HG02973 (cell line): Measurements from ENCODE around the gene MARCHF2.

ENCODE experiments used
- ATAC-seq: cut with Tn5 transposase; IDR thresholded peaks from one replicate; pipeline ENCODE4 v1.9.1; 2021; ENCODE audit warnings: moderate library complexity; ENCODE audit not compliant: unreplicated experiment

Gene MARCHF2

DNA sequence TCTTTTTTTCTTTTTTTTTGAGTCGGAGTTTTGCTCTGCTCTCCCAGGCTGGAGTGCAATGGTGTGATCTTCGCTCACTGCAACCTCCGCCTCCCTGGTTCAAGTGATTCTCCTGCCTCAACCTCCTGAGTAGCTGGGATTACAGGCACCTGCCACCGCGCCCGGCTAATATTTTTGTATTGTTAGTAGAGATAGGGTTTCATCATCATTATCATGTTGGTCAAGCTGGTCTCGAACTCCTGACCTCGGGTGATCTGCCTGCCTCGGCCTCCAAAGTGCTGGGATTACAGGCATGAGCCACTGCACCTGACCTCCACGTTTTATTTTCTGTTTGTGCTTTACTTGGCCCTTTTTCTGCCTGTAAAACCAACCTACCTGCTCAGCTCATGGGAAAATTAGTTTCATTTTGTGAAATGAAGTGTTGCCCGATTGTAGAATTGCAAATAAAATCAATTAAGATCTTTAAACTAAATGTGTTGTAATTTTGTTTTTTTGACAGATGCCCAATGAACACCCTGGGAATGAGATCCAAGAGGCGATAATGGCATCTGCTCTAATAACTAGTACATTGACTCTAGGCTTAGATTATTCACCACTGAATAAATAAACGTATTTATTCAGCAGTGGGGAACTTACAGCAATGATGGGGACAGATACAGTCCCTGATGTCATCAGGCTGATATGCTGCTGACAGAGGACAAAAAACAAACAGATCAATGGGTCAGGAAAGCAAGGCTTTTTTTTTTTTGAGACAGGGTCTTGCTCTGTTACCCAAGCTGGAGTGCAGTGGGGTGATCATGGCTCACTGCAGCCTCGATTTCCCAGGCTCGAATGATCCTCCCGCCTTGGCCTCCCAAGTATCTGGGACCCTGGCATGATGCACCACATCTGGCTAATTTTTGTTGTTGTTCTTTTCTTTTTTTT is 25.2 kb upstream of the MARCHF2 start:
- no peak for ATAC-seq

DNA sequence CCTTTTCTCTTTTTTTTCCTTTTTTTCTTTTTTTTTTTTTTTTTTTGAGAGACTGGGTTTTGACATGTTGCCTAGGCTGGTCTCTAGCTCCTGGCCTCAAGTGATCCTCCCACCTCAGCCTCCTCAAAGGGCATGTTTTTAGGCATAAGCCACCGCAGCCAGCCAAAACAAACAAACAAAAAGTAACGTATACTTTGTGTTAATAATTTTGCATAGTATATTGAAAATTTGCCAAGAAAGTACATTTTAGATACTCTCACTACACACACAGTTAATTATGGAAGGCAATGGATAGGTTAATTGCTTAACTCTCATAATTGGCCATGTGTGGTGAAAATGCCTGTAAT is 24.5 kb upstream of the MARCHF2 start:
- no peak for ATAC-seq

DNA sequence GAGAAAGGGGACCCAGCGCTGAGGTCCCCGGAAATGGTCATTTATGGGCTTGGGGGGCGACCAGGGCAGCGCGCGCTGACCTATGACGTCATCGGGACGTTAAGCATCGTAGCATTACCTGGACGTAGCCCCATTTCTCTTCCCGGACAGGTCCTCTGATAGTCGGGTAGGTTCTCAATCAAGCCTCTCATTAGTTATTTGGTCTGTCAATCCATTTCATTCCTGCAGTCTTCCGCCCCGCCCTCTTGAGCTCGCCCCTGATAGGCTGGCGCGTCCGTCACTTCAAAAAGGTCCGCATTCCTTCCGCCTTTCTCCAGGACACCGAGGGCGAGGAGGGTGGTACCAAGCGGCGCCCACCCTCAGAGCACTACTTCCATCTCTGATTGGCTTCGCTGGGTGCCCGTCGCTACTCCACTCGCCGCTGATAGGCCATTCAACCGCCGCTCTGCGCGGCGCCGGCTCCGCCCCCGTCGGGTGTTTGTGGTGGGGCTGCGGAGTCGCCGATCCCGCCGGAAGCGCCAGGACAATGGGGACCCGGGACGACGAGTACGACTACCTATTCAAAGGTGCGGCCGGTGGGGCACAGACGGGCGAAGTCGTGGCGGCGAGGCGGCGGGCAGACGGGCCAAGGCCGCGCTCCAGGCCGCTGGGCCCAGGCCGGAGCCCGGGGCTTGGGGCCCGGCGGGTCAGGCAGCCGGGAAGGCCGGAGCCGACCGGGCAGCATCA is 23.1 kb upstream of the MARCHF2 start, which contains the start of gene RAB11B:
RAB11B (plus strand) TSS at position 470 of the 726 bp plus-strand sequence; CDS start at position 527, 57 bp downstream.
- peak; percentile 89 for ATAC-seq

DNA sequence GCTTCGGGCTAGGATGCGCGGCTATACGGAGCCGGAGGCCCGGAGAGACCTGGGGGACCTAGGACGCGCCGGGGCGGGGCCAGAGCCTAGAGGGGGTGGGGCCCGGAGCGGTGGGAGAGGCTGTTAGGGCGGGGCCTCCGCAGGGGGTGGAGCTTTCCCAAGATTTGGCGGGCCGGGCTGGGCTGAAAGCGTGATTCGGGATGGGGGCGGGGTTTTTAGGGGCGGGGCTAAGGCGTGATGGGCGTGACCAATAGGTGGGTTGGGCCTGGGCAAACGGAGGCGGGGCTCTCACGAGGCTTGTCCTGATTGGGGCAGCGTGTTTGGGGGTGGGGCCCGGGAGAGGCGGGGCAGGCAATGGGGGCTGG is 22.5 kb upstream of the MARCHF2 start:
- ATAC-seq: peak; percentile 30

DNA sequence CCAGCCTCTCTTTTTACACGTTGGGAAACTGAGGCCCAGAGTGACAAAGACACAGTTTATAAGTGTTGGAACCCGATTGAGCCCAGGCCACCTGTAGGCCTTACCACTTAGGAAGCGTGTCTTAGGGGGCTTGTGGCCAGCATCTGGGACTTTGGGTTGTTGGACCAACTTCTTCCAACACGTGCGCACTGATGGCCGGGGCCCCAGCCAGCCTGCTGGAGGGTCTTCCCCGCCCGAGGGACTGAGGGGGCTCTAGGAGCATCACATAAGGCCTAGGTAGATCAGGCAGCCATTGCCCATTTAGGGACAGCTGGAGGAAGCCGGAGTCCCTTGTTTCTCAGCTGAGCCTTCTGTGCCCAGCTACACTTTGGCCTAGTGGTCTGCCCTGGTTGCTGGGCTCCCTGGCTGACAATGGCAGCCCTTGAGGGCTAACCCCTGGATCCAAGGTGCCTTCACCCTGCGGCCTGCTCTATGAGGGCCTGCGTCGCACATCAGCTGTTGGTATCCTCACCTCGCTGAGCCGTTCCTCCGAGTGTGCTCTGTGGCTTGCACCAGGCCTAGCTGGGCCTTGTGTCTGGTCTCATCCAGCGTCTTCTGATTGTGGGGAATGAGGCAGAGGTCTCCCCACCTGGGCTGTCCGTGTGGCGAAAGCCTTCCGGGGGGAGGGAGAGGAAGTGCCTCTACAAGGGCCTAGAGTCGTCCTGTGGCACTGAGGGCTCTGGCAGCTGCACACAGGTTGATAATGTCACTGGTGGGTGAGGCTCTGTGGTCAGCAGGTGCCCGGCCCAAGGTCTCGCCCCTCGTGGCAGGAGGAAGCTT is 21.7 kb upstream of the MARCHF2 start:
- ATAC-seq: no peak

DNA sequence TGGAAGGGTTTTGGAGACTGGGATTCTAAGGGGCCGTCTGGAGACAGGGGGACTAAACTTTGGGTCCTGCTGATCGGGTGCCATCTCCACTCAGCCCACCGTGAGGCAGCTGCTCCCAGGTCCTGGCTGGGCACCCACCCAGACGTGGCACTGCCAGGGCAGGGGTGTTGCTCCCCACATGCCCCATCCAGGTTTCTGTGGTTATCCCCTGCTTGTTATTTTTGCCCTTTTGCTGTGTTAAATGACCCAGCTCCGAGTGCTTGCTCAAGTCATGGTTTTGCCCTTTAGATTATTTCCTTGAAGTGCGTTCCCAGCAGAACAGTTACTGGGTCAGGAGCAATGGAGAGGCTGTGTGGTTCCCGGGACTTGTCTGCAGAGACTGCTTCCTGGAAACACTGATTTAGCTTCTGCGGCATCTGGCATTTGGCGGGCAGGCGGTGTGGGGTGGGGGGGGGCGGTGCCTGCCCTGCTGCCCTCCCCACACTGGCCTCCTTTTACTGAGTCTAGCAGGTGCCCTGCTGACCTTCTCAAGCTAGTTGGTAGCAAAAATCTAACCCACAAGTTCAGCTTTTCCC is 21.0 kb upstream of the MARCHF2 start:
- no peak for ATAC-seq

DNA sequence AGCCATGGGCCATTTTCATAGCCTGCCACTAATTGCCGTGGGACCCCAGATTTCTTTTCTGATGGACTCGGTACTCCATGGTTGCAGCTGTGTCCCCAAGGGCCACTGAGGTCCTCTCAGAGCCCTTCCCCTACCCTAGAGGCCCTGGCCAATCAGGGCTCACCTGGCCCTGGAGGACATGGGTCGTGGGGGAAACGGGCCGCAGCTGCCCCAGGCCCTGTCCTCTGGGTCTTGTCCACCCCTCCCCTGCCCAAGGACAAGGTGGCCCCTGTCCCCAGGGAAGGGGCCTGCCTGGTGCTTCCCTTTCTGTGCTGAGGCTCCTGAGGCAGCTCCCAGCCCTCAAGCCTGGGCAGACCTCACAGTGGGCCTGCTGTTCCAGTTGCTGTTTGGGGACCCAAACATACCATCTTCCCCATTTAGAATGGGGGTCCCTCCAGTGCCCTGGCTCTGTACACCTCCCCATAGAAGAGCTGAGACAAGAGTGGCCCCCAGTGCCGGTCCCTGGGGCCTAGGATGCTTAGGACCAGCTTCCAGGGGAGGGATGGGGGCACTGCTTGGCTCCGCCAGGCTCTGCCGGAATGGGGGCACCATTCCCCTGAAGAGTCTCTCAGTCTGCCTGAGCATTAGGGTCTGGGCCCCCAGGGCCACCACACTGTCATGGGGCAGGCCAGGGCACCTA is 19.8 kb upstream of the MARCHF2 start:
- ATAC-seq: no peak

DNA sequence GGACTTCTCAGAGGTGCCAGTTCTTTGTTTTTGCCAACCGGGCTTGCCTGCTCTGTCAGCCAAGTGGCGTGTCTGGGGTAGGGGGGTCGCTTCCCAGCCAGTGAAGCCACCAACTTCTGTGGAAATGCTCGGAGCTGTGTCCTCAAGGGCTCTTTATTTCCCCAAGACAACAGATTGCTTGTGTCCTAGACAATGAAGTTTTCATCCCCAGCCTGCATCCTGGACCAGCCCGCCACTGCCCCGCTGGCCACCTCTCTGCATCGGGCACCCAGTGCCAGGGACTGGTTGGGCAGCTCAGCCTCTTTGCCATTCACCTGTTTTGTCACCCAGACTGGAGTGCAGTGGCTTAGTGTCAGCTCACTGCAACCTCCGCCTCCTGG is 19.2 kb upstream of the MARCHF2 start:
- ATAC-seq: no peak

DNA sequence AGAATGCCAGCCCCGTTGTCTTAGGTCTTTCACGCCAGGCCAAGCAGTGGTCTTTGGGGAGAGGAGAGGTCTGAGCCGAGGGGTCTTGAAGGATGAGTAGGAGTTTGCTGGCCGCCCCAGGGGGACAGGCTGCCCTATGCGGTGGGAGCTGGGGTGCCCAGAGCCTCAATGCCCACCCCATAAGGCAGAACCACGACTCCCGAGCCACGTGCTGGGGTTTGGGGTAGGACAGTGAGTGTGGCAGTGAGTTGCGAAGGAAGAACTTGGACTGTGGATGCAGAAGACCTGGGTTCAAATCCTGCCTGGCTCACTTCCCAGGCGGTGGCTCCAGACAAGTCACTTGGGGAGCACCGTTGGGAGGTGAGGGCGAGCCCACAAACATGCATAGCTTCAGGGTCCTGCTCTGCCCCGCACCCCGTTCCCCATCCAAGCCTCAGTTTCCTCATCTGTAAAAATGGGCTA is 17.5 kb upstream of the MARCHF2 start:
- ATAC-seq: no peak

DNA sequence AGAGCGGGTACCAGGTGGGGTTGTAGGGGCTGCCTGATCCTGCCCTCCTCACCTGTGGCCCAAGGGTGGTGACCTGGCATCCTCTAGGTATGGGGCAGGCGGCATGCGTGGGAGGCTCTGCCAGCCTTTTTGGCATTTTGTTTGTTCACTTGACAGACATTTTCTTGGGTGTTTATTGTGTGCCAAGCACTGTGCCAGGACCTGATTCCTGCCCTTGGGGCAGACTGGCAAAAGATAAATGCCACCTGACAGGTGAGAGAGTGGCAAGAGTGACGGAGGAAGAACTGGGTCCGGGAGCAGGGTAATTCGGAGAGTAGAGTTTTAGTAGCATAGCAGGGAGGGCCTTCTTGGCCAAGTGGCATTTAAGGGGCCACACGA is 16.9 kb upstream of the MARCHF2 start:
- ATAC-seq: no peak

DNA sequence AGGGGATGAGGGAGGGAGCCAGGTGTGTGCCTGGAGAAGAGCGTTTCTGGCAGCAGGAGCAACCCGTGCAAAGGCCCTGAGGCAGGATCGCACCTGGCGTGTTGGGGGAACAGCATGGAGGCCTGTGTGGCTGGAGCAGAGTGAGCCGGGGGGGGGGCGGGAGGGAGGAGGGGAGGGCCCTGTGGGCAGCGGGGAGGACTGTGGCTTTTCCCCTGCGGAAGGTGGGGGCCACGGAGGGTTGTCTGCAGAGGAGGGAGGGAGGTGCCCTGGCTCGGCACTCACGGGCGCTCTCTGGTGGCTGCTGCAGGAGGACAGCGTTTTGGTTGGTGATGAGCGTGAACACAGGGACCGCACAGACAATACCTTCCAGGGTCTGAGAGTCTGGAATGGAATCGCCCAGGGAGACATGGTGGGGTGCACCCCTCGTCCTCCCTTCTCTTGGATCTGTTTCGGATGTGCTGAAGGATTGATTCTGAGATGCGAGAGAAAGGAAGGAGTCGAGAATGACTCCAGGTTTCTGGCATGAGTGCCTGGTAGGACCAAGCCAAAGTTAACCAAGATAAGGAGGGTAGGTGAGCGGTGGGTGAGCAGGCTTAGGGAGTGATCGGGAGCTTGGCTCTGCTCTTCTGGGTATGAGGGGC is 16.4 kb upstream of the MARCHF2 start:
- no peak for ATAC-seq

DNA sequence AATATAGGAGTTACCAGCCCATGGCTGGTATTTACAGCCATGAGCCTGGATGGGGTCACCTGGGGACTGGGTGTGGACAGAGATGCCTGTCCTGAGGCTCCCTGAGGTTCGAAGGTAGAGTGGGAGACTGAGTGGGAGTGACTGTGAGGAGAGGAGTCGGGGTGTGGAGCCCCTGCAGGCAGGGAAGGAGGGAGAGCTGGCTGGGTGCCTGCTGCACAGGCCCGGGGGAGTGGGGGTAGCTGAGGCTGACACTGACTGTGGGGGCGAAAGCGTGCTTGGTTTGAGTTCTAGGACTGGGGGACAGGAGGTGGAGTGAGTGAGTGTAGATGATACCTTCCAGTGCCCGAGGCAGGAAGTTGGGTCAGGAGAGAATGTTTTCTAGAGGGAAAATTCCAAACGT is 15.8 kb upstream of the MARCHF2 start:
- no peak for ATAC-seq

DNA sequence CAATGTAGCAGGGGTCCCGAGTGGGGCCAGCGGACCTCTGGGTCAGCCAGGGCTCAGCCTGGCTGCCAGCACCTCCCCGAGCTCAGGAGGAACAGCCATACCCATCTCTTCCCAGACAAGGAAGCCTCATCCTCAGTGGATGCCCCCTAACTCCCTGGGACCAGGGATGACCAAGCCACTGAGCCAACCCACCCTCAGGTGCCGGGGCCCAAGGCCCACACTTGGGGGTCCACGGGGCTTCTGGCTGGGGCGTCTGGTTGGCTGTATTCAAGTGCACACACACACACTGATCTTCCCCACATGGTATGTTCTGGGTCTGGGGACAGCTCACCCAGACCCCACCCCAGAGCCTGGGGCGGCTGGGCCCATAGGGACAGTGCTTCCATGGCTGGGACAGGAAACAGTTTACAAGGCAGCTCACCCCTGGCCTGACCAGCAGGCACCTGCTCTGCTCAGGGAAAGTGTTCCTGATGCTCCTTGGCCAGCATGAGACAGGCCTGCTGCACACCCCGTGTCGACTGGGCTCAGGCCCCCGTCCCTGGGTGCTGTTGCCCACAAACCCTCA is 15.3 kb upstream of the MARCHF2 start:
- ATAC-seq: no peak

DNA sequence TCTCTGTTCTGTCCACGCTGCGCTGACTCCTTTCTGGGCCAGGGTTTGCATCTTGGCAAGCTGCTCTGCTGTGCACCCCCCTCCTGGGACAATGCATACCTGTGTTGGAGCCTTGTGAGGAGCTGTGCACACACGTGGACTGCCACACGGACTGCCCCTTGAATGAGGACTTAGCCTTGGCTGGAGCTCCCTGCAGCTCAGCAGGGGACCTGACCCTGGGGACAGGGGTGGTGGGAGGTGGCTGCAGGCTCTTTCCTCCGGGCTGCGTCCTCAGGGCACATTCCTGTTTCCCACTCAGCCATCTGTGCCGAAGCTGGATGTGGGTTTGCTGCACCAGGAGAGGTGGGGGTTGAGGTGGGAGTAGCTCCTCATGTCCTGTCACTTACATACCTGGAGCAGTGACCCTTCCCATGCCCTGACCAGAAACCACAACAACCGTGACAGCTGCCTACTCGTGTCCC is 14.8 kb upstream of the MARCHF2 start:
- no peak for ATAC-seq

DNA sequence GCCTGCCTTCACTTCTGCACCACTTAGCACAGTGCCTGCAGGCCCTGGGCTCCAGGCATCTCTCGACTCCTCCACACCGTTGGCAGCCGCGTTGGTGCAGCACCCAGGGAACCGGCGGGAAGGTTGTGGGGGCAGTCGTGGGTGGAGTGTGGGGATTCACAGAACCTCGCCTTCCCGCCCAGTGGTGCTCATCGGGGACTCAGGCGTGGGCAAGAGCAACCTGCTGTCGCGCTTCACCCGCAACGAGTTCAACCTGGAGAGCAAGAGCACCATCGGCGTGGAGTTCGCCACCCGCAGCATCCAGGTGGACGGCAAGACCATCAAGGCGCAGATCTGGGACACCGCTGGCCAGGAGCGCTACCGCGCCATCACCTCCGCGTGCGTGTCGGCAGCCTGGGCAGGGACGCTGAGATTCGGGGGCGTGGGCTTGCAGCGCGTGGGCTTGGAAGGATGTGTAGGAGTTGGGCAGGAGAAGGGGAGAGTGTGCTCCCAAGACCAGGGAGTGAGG is 13.4 kb upstream of the MARCHF2 start:
- no peak for ATAC-seq

DNA sequence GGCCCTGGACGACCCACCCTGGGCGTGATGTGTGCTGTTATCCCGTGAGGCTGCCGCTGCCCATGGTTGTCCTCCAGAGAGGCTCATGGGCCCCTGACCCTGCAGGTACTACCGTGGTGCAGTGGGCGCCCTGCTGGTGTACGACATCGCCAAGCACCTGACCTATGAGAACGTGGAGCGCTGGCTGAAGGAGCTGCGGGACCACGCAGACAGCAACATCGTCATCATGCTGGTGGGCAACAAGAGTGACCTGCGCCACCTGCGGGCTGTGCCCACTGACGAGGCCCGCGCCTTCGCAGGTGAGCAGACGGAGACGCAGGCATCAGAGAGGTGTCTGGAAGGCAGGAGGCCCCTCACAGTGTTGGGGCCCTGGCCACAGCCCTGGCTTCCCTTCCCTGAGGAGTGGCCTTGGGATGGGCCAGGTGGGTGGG is 11.1 kb upstream of the MARCHF2 start:
- ATAC-seq: no peak

DNA sequence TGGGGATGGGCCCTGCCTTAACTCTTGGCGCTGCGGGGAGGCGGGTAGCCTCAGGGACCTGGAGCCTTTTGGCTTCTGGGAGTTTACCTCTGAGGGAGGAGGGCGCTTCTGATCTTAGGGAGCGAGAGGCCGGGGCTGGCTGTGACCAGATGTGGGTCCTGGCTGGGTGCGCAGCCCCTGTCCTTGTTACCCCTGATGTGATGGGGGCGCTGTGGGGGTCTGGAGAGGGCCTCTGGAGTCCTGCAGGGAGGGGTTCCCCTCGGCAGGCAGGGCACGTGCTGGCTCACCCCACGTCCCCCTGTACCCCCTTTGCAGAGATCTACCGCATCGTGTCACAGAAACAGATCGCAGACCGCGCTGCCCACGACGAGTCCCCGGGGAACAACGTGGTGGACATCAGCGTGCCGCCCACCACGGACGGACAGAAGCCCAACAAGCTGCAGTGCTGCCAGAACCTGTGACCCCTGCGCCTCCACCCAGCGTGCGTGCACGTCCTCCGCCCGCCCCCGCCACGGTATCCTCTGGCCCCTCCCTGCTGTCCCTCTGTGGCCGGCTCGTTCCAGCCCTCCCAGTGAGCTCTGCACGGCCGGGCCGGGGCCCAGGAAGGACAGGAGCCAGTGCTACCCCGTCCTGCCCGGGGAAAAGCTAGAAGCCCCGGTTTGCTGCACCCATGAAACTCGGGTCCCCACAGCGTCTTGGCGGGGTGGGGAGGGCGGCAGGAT is 9.8 kb upstream of the MARCHF2 start:
- no peak for ATAC-seq

DNA sequence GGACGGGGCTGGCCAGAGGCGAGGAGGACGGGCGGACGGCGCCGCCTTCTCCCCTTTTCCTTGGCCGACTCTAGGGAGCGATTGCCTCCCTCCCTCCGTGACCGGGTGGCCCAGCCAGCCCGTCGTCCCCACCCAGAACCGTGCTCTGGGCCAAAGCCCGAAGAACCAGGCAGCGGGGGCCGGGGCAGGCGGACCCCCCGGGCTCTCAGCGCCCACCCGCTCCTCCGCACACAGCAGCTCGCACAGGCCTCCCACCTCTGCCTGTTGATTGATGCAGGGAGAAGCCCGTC is 9.3 kb upstream of the MARCHF2 start:
- ATAC-seq: no peak
